GM23338 (cell line): ENCODE data around the gene RAD50. TPM values are rescaled to one million over a fixed set of nuclear protein-coding genes. Genes with fewer than 3 reads are reported as not detected.

ENCODE experiments used
- ATAC-seq: fragments of 200-7000 bp; cut with Tn5 transposase; 3 replicates; pipeline ENCODE4 v1.9.1; 2020
- DNase-seq: peaks from one replicate; pipeline ENCODE4 v3.0.0-alpha.2; 2015; ENCODE audit warnings: low spot score
- H2AFZ ChIP-seq: fragments of 200-600 bp; sonication (generic); 2 replicates; pipeline ENCODE4 v1.8.0; 2016; ENCODE audit warnings: antibody characterized with exemption, mild to moderate bottlenecking, moderate library complexity
- H3F3A ChIP-seq: fragments of 200-600 bp; sonication (generic); replicated peaks from 2 replicates; pipeline ENCODE4 v1.8.0; 2017; ENCODE audit warnings: antibody characterized with exemption, mixed run types, low read depth
- H3K27ac ChIP-seq: fragments of 200-600 bp; sonication (generic); 2 replicates; pipeline ENCODE4 v1.6.1; 2016; ENCODE audit warnings: low read depth
- H3K27me3 ChIP-seq: fragments of 200-600 bp; sonication (generic); 2 replicates; pipeline ENCODE4 v1.8.0; 2016; ENCODE audit warnings: mild to moderate bottlenecking, mixed run types, moderate library complexity; ENCODE audit not compliant: insufficient read depth
- H3K36me3 ChIP-seq: fragments of 200-600 bp; sonication (generic); 2 replicates; pipeline ENCODE4 v1.8.0; 2016; ENCODE audit warnings: mild to moderate bottlenecking; ENCODE audit not compliant: insufficient read depth
- H3K4me1 ChIP-seq: fragments of 200-600 bp; sonication (generic); 2 replicates; pipeline ENCODE4 v1.8.0; 2016; ENCODE audit warnings: mild to moderate bottlenecking, moderate library complexity; ENCODE audit not compliant: insufficient read depth
- H3K4me2 ChIP-seq: fragments of 200-600 bp; sonication (generic); 2 replicates; pipeline ENCODE4 v1.7.1; 2017; ENCODE audit warnings: mixed run types
- H3K4me3 ChIP-seq: fragments of 200-600 bp; sonication (generic); 2 replicates; pipeline ENCODE4 v1.6.1; 2016; ENCODE audit warnings: mixed run types
- H3K79me2 ChIP-seq: fragments of 200-600 bp; sonication (generic); replicated peaks from 2 replicates; pipeline ENCODE4 v1.8.0; 2017; ENCODE audit warnings: mild to moderate bottlenecking; ENCODE audit not compliant: insufficient read depth
- H3K9me2 ChIP-seq: fragments of 200-600 bp; sonication (generic); 2 replicates; pipeline ENCODE4 v1.8.0; 2017; ENCODE audit not compliant: insufficient read depth
- H4K20me1 ChIP-seq: fragments of 200-600 bp; sonication (generic); replicated peaks from 2 replicates; pipeline ENCODE4 v1.8.0; 2017; ENCODE audit warnings: mild to moderate bottlenecking; ENCODE audit not compliant: insufficient read depth
- H3K27ac Mint-ChIP-seq: 2 replicates; pipeline ENCODE4 v1.8.0; 2020; ENCODE audit warnings: inconsistent platforms, mild to moderate bottlenecking, moderate library complexity, mixed read lengths
- H3K27me3 Mint-ChIP-seq: 3 replicates; pipeline ENCODE4 v1.8.0; 2022; ENCODE audit warnings: low read depth, mild to moderate bottlenecking, moderate library complexity, mixed read lengths, inconsistent platforms; ENCODE audit not compliant: insufficient read depth, poor library complexity
- H3K36me3 Mint-ChIP-seq: 3 replicates; pipeline ENCODE4 v1.8.0; 2021; ENCODE audit warnings: low read depth, mild to moderate bottlenecking, inconsistent platforms, moderate library complexity, mixed read lengths
- H3K4me1 Mint-ChIP-seq: 3 replicates; pipeline ENCODE4 v1.8.0; 2020; ENCODE audit warnings: mild to moderate bottlenecking, inconsistent platforms, mixed read lengths
- H3K4me3 Mint-ChIP-seq: 3 replicates; pipeline ENCODE4 v1.8.0; 2021; ENCODE audit warnings: moderate library complexity, mild to moderate bottlenecking, inconsistent platforms, mixed read lengths
- H3K9me3 Mint-ChIP-seq: 3 replicates; pipeline ENCODE4 v1.8.0; 2020; ENCODE audit warnings: moderate library complexity, mild to moderate bottlenecking, inconsistent platforms, mixed read lengths
- CREB1 ChIP-seq: fragments of 250-450 bp; sonication (Bioruptor Pico); IDR thresholded peaks from 2 replicates; pipeline ENCODE4 v1.5.0; 2020; ENCODE audit warnings: low read depth, mild to moderate bottlenecking, moderate library complexity
- ETS1 ChIP-seq: IDR thresholded peaks from 2 replicates; pipeline ENCODE4 v1.6.1; 2016; ENCODE audit warnings: antibody characterized with exemption
- EZH2 ChIP-seq: fragments of 200-600 bp; sonication (generic); IDR thresholded peaks from one replicate; pipeline ENCODE4 v1.8.0; 2017; ENCODE audit warnings: antibody characterized with exemption, mild to moderate bottlenecking, low read depth; ENCODE audit not compliant: unreplicated experiment
- EZH2phosphoT487 ChIP-seq: fragments of 200-600 bp; sonication (generic); IDR thresholded peaks from one replicate; pipeline ENCODE4 v1.8.1; 2018; ENCODE audit warnings: antibody characterized with exemption; ENCODE audit not compliant: unreplicated experiment
- JUNB ChIP-seq: IDR thresholded peaks from one replicate; pipeline ENCODE4 v1.6.1; 2016; ENCODE audit warnings: antibody characterized with exemption; ENCODE audit not compliant: unreplicated experiment
- NANOG ChIP-seq: IDR thresholded peaks from 2 replicates; pipeline ENCODE4 v1.6.1; 2016; ENCODE audit warnings: antibody characterized with exemption, borderline replicate concordance
- POLR2AphosphoS5 ChIP-seq: IDR thresholded peaks from 2 replicates; pipeline ENCODE4 v1.6.1; 2016; ENCODE audit warnings: antibody characterized with exemption, low read depth
- REST ChIP-seq: IDR thresholded peaks from one replicate; pipeline ENCODE4 v1.6.1; 2018; ENCODE audit warnings: antibody characterized with exemption; ENCODE audit not compliant: unreplicated experiment
- STAT1 ChIP-seq: IDR thresholded peaks from one replicate; pipeline ENCODE4 v1.6.1; 2016; ENCODE audit warnings: antibody characterized with exemption; ENCODE audit not compliant: unreplicated experiment
- ZNF114 ChIP-seq: fragments of 250-450 bp; sonication (Bioruptor Pico); IDR thresholded peaks from 2 replicates; pipeline ENCODE4 v1.5.0; 2020; ENCODE audit warnings: mild to moderate bottlenecking, moderate library complexity
- ZNF331 ChIP-seq: fragments of 250-450 bp; sonication (Bioruptor Pico); IDR thresholded peaks from 2 replicates; pipeline ENCODE4 v1.5.0; 2020; ENCODE audit warnings: low read depth, mild to moderate bottlenecking, moderate library complexity
- polyA plus RNA-seq: library from polyadenylated mRNA; unstranded; fragments of >200 nt; fragmentation: Nextera tagmentation; extraction: Ambion mirVana; gene quantifications from 2 replicates; pipeline ENCODE4 v1.2.1, GENCODE V29; 2016
- total RNA-seq: library from RNA; depleted of rRNA; stranded (reverse); fragments of >200 nt; shearing (Covaris generic); gene quantifications from 2 replicates; pipeline ENCODE4 v1.2.3, GENCODE V29; 2014
- TF ChIP-seq, protein P1 (sequence below): fragments of 250-450 bp; sonication (Bioruptor Pico); IDR thresholded peaks from 2 replicates; pipeline ENCODE4 v1.5.0; 2020; ENCODE audit warnings: mild to moderate bottlenecking, moderate library complexity
- TF ChIP-seq, protein P2 (sequence below), 2 experiments: fragments of 200-600 bp in 1 of 2; sonication (generic) in 1 of 2; conservative IDR thresholded peaks; 2 replicates each; pipeline versions ENCODE4 v1.5.1 to v1.6.1; 2016 to 2017; ENCODE audit warnings: antibody characterized with exemption in 2 of 2, low read depth in 2 of 2, mild to moderate bottlenecking in 2 of 2, moderate library complexity in 1 of 2

RAD50 gene
- total and polyA plus RNA-seq, 2 experiments from 2014 or later: 27.0 to 52.2 TPM

DNA sequence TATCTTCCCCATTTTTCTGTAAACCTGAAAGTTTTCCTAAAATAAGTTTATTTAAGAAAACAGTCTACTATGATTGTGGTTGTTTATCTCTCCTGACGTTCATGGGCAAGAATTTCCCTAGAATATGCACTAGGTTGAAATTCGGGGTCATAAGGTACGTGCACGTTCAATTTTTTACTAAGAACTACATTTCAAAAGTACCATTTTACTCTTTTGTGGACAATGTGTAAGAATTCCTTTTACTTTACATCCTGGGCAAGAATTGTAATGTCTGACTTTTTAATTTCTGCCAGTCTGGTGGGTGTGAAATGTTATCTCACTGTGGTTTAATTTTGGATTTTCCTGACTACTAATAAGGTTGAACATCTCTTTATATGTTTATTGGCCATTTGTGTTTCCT is 25.8 kb upstream of the RAD50 start:
- H3K4me2 ChIP-seq: no peak overlapping the region
- no peak overlapping the region for H3K27ac Mint-ChIP-seq
- H3K4me1 ChIP-seq: no peaks in the 10 kb centered on the region
- H3K36me3 ChIP-seq: no peaks in the 10 kb centered on the region
- H3K36me3 Mint-ChIP-seq: no peaks in the 10 kb centered on the region
- H3K4me3 ChIP-seq: no peak overlapping the region
- no peaks in the 10 kb centered on the region; the same call in 2 of the 3 replicates for H3K9me3 Mint-ChIP-seq
- H3K4me1 Mint-ChIP-seq: no peaks in the 10 kb centered on the region
- no peaks in the 10 kb centered on the region for H3K27me3 ChIP-seq
- H3K27ac ChIP-seq: no peak overlapping the region
- no peak for DNase-seq
- H3K79me2 ChIP-seq: no peaks in the 10 kb centered on the region
- no peaks in the 10 kb centered on the region for H4K20me1 ChIP-seq
- no peaks in the 10 kb centered on the region for H3K9me2 ChIP-seq
- ATAC-seq: no peak
- H3F3A ChIP-seq: no peaks in the 10 kb centered on the region
- H2AFZ ChIP-seq: no peak overlapping the region
- TF ChIP-seq EZH2phosphoT487 (no peak), EZH2 (no peak), NANOG (no peak), JUNB (no peak), CREB1 (CRISPR knock-in tag) (no peak), REST (no peak), ZNF114 (no peak), ZNF331 (CRISPR knock-in tag) (no peak), STAT1 (no peak), POLR2AphosphoS5 (no peak), ETS1 (no peak)
- TF ChIP-seq, protein P1, sequence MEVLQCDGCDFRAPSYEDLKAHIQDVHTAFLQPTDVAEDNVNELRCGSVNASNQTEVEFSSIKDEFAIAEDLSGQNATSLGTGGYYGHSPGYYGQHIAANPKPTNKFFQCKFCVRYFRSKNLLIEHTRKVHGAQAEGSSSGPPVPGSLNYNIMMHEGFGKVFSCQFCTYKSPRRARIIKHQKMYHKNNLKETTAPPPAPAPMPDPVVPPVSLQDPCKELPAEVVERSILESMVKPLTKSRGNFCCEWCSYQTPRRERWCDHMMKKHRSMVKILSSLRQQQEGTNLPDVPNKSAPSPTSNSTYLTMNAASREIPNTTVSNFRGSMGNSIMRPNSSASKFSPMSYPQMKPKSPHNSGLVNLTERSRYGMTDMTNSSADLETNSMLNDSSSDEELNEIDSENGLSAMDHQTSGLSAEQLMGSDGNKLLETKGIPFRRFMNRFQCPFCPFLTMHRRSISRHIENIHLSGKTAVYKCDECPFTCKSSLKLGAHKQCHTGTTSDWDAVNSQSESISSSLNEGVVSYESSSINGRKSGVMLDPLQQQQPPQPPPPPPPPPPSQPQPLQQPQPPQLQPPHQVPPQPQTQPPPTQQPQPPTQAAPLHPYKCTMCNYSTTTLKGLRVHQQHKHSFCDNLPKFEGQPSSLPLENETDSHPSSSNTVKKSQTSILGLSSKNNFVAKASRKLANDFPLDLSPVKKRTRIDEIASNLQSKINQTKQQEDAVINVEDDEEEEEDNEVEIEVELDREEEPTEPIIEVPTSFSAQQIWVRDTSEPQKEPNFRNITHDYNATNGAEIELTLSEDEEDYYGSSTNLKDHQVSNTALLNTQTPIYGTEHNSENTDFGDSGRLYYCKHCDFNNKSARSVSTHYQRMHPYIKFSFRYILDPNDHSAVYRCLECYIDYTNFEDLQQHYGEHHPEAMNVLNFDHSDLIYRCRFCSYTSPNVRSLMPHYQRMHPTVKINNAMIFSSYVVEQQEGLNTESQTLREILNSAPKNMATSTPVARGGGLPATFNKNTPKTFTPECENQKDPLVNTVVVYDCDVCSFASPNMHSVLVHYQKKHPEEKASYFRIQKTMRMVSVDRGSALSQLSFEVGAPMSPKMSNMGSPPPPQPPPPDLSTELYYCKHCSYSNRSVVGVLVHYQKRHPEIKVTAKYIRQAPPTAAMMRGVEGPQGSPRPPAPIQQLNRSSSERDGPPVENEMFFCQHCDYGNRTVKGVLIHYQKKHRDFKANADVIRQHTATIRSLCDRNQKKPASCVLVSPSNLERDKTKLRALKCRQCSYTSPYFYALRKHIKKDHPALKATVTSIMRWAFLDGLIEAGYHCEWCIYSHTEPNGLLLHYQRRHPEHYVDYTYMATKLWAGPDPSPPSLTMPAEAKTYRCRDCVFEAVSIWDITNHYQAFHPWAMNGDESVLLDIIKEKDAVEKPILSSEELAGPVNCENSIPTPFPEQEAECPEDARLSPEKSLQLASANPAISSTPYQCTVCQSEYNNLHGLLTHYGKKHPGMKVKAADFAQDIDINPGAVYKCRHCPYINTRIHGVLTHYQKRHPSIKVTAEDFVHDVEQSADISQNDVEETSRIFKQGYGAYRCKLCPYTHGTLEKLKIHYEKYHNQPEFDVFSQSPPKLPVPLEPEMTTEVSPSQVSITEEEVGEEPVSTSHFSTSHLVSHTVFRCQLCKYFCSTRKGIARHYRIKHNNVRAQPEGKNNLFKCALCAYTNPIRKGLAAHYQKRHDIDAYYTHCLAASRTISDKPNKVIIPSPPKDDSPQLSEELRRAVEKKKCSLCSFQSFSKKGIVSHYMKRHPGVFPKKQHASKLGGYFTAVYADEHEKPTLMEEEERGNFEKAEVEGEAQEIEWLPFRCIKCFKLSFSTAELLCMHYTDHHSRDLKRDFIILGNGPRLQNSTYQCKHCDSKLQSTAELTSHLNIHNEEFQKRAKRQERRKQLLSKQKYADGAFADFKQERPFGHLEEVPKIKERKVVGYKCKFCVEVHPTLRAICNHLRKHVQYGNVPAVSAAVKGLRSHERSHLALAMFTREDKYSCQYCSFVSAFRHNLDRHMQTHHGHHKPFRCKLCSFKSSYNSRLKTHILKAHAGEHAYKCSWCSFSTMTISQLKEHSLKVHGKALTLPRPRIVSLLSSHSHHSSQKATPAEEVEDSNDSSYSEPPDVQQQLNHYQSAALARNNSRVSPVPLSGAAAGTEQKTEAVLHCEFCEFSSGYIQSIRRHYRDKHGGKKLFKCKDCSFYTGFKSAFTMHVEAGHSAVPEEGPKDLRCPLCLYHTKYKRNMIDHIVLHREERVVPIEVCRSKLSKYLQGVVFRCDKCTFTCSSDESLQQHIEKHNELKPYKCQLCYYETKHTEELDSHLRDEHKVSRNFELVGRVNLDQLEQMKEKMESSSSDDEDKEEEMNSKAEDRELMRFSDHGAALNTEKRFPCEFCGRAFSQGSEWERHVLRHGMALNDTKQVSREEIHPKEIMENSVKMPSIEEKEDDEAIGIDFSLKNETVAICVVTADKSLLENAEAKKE (CRISPR knock-in tag): no peak
- TF ChIP-seq, protein P2, sequence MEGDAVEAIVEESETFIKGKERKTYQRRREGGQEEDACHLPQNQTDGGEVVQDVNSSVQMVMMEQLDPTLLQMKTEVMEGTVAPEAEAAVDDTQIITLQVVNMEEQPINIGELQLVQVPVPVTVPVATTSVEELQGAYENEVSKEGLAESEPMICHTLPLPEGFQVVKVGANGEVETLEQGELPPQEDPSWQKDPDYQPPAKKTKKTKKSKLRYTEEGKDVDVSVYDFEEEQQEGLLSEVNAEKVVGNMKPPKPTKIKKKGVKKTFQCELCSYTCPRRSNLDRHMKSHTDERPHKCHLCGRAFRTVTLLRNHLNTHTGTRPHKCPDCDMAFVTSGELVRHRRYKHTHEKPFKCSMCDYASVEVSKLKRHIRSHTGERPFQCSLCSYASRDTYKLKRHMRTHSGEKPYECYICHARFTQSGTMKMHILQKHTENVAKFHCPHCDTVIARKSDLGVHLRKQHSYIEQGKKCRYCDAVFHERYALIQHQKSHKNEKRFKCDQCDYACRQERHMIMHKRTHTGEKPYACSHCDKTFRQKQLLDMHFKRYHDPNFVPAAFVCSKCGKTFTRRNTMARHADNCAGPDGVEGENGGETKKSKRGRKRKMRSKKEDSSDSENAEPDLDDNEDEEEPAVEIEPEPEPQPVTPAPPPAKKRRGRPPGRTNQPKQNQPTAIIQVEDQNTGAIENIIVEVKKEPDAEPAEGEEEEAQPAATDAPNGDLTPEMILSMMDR (conservative IDR thresholded peaks at IDR 0.05; ENCODE audit: low read depth in 2 of 2): no peak
- H3K27me3 Mint-ChIP-seq: no peaks in the 10 kb centered on the region
- H3K4me3 Mint-ChIP-seq: no peak overlapping the region
